Activated T-cell treated with anti-CD3 and anti-CD28 coated beads, Interleukin-2, amount 50 U/mL, for 72 hours (primary cell): ENCODE results near the gene PAX3. TPM values are rescaled to one million over a fixed set of nuclear protein-coding genes. Genes with fewer than 3 reads are reported as not detected.

Experiments used
- ATAC-seq, 2 donors: fragments of 150-1000 bp; cut with Tn5 transposase; replicated peaks in 1 of 2; 2 replicates each; pipeline ENCODE4 v1.10.0; 2021; ENCODE audit warnings: moderate library complexity in 2 of 2, mild to moderate bottlenecking in 1 of 2
- DNase-seq, 2 donors: peaks; one replicate each; pipeline ENCODE4 v3.0.0; 2021 to 2022; ENCODE audit warnings: mixed read lengths in 1 of 2
- H3K27ac Mint-ChIP-seq: one replicate; pipeline ENCODE4 v1.8.0; 2022; ENCODE audit warnings: mild to moderate bottlenecking, moderate library complexity, mixed read lengths
- H3K27me3 Mint-ChIP-seq: one replicate; pipeline ENCODE4 v1.8.0; 2022; ENCODE audit warnings: low read depth, mixed read lengths
- H3K36me3 Mint-ChIP-seq, 2 donors: one replicate each; pipeline ENCODE4 v1.8.0; 2022; ENCODE audit warnings: mixed read lengths in 2 of 2, mild to moderate bottlenecking in 1 of 2; ENCODE audit not compliant: insufficient read depth in 2 of 2
- H3K4me1 Mint-ChIP-seq: one replicate; pipeline ENCODE4 v1.8.0; 2022; ENCODE audit warnings: low read depth, mixed read lengths
- H3K4me3 Mint-ChIP-seq, 2 donors: one replicate each; pipeline ENCODE4 v1.8.0; 2022; ENCODE audit warnings: mild to moderate bottlenecking in 2 of 2, mixed read lengths in 2 of 2, moderate library complexity in 2 of 2
- H3K9me3 Mint-ChIP-seq, 2 donors: one replicate each; pipeline ENCODE4 v1.8.0; 2022; ENCODE audit warnings: mixed read lengths in 2 of 2
- total RNA-seq, 2 donors: library from RNA; stranded (reverse); gene quantifications; one replicate each; pipeline ENCODE4 v1.2.3, GENCODE V29; 2022

Gene PAX3
- total RNA-seq, 2 donors from 2014 or later: not detected

DNA sequence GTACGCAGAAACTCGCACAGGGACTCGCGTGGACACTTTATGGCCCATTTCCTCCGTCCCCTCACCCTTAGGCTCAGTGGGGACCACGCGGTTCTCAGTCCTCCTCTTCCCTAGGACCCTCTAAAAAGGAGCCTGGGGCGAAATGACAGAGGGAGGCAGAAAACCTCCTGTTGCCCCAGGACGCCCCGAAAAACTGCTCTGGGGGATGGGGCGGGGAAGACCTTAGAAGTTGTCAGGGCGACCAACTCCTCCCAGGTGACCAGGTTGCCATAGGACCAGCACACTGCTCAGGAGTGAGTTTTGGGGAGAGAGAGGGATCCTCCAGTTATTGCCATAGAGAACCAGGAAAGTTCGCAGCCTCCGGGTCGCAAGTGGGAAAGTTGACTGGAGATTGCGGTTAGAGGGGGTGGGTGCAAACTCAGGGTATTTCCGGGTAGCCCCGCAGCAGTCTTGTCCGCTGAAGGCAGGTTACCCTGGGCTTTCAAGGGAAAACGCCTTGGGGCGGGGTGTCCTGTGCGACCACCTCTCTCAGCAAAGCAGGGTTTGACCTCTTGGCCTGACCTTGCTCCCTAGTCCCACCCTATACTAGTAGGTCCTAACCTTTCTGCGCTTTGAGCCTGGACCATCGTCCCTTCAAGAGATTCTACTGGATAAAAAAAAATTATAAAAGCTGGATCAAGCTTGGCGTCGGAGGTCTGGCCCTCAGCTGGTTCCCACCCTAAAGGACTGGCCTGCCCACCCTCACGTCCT lies 7.8 kb upstream of the PAX3 start:
- H3K4me1 Mint-ChIP-seq: peaks cover 54% of the 10 kb centered on the region
- no peak overlapping the region for H3K27ac Mint-ChIP-seq
- peak overlapping the region; percentile 88 to 96 for H3K4me3 Mint-ChIP-seq
- peaks cover 99% of the 10 kb centered on the region for H3K27me3 Mint-ChIP-seq
- DNase-seq (no peak), ATAC-seq (no peak)
- H3K9me3 Mint-ChIP-seq: peaks cover 2% of the 10 kb centered on the region in 2 donors
- H3K36me3 Mint-ChIP-seq: peaks cover 7 to 12% of the 10 kb centered on the region in 2 donors

GRCh38 chr2:222305516-222306392 lies 7.0 kb upstream of the PAX3 start:
- Mint-ChIP-seq H3K9me3 (peaks cover 2% of the 10 kb centered on the region in 2 donors), H3K36me3 (peaks cover 7 to 12% of the 10 kb centered on the region in 2 donors), H3K27ac (peak overlapping the region; percentile 45), H3K27me3 (peaks cover 97% of the 10 kb centered on the region), H3K4me3 (peak overlapping the region; percentile 88 to 96), H3K4me1 (peaks cover 54% of the 10 kb centered on the region)
- ATAC-seq (peak; percentile 27 to 37), DNase-seq (no peak)

DNA sequence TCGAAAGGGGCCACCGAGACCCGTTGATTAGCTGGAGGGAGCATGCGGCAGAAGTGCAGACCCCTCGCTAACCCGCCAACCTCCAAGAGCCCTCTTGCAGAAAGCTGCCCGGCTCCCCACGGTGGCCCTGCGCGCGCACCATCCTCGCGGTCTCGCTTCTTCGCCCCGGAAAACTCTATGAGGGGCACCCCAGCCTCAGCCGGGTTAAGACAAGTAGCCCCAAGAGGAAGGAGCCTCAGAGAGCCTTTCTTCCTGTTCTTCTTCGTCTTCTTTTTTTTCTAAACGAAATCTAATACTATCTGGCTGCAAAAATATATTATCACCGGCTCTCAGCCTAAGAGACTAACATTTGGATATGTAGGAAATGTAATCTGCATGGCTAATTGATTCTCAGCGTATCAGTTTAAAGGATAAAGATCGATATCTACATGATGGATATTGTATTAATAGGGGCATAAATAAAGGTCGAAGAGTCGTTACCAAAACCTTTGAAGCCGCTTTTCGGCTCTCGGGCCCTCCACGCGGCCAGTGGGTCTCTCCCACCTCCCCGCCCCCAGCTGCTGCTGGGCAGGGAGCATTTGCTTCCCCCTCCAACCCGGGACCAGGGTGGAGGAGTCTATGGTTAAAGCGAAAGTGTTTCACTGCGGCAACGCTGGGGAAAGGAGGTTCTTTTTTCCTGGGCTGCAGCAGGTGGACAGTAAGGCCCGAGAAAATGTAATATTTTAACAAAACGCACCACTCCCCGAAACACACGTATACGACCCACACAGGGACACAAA lies 6.1 kb upstream of the PAX3 start:
- ATAC-seq (peak in 1 of 2 donors; percentile 22), DNase-seq (no peak)
- Mint-ChIP-seq H3K9me3 (peaks cover 2% of the 10 kb centered on the region in 2 donors), H3K4me3 (peak overlapping the region; percentile 88 to 96), H3K27me3 (peaks cover 97% of the 10 kb centered on the region), H3K36me3 (peaks cover 7 to 12% of the 10 kb centered on the region in 2 donors), H3K27ac (peak overlapping the region; percentile 89), H3K4me1 (peaks cover 54% of the 10 kb centered on the region)

DNA sequence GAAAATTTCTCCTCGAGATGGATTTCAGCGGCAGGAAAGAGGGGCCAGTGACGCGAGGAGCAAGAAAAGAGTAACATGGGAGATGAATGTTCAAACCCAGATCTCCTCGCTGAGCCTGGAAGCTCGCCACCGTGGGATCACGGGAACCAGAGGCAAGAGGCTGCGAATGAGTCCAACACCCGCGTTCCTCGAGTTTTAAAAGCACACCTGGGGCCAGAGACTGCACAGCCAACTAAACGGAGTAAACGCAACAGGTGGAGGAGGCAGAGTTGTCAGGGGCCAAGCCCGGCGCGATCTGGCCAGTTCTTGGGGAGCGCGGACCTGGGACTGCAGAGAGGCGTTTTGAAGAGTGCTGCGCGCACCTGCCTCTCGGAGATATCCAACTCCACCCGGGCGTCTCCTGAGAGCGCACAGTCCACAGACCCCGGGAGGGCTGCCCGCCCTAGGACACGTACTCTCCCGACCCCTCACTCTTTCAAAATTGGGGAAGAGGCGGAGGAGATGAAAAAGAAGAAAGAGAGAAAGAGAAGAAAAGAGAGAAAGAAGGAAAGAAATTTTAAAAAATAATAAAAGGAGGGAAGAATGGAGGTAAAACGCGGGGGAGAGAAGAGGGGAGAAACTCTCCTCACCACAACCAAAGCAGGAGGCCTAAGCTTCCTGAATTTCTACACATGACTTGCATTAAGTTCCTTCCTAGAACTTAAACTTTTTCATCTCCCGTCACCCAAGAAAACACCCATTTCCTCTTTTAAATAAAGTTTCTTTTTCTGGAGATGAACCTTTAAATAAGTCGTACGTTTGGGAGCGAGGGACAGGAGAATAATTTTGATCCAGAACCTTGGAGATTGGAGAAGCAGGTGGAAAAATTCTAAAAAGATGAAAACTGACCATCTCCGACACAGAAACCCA lies 5.3 kb upstream of the PAX3 start:
- H3K4me1 Mint-ChIP-seq: peaks cover 60% of the 10 kb centered on the region
- H3K4me3 Mint-ChIP-seq: peak overlapping the region; percentile 88 to 96
- peaks cover 97% of the 10 kb centered on the region for H3K27me3 Mint-ChIP-seq
- H3K36me3 Mint-ChIP-seq: peaks cover 10 to 16% of the 10 kb centered on the region in 2 donors
- ATAC-seq (no peak), DNase-seq (no peak)
- peaks cover 5% of the 10 kb centered on the region in 2 donors for H3K9me3 Mint-ChIP-seq
- peak overlapping the region; percentile 35 for H3K27ac Mint-ChIP-seq

DNA sequence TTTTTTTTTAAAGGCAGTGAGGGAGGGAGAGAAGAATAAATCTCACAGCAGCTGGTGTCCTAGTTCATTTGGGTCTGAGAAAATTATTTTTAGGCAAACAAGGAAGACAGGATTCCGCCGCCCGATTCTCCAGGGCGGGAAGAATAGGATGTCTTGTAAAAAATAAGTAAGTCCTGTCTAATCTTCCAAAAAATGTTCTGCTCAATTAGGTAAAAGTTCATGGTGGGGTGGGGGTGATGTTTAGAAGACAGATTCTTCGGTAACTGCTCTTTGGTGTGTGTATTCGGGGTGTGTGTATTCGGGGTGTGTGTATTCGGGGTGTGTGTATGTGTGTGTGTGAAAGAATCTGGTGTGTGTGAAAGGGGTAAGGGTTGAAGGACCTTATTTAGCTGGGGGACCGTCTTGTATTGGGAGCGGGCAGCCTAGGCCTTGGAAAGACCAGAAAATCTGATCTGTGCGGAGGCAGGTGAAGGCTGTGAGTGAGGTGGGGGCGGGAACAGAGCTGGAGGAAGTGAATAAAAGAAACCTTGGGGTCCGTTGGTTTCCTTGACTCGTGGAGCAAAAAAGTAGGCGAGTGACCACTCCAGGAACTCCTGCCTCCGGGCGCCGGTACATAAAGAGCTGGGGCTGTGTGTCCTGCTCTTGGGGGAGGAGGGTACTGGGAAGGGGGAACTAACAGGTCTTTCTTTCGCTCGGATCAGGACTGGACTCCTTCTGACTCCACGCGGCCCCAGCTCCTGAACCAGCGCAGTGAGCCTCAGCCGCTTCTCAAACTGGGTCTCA lies 4.4 kb upstream of the PAX3 start:
- H3K27ac Mint-ChIP-seq: peak overlapping the region; percentile 35
- H3K36me3 Mint-ChIP-seq: peaks cover 7 to 20% of the 10 kb centered on the region in 2 donors
- H3K9me3 Mint-ChIP-seq: peaks cover 4 to 6% of the 10 kb centered on the region in 2 donors
- H3K4me3 Mint-ChIP-seq: peak overlapping the region; percentile 25 to 61
- peaks cover 63% of the 10 kb centered on the region for H3K4me1 Mint-ChIP-seq
- peaks cover 97% of the 10 kb centered on the region for H3K27me3 Mint-ChIP-seq
- DNase-seq: no peak
- no peak for ATAC-seq

DNA sequence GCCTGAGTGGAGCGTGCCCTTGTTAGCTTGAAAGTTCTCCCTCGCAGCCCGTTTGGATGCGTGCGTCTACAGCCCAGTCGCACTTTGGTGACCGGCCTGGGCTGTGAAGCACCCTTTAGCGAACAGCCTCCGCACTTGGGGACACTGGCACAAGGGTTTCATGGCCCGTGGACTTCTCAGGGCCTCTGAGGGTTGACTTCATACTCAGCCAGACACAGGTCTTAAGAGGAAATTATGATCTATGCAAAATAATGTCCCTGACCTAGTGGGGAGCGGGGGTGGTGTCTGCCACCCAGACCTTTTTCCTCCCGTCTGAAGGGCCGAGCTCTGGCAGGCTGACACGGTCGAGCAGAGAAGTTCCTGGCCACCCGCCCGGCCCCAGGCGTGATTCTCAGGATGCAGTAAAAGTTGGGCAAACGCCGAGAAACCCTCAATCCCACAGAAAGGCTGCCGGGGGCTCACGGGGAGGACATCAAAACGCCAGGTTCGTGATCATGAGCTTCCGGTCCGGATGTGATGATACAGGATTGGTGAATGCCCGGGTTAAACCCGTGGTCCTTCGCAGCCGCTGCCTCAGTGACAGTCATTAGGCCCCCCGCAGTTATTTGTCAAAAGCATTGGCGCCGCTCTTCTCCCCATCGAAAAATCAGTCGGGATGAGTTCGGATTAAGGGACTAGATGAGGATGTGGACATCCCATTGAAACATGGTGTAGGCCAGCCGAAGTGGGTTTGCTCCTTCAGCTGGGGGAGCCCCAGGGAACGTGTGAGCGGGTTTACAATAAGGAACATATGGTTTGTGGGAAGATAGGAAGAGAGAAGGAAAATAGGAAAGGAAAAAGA lies 3.6 kb upstream of the PAX3 start:
- Mint-ChIP-seq H3K36me3 (peaks cover 10 to 22% of the 10 kb centered on the region in 2 donors), H3K4me1 (peaks cover 59% of the 10 kb centered on the region)

GRCh38 chr2:222301796-222302118 lies 3.0 kb upstream of the PAX3 start:
- peaks cover 59% of the 10 kb centered on the region for H3K4me1 Mint-ChIP-seq
- peaks cover 97% of the 10 kb centered on the region for H3K27me3 Mint-ChIP-seq
- peaks cover 10 to 20% of the 10 kb centered on the region in 2 donors for H3K36me3 Mint-ChIP-seq
- ATAC-seq: no peak
- H3K4me3 Mint-ChIP-seq: no peak overlapping the region
- H3K9me3 Mint-ChIP-seq: peaks cover 4 to 6% of the 10 kb centered on the region in 2 donors
- DNase-seq: no peak
- H3K27ac Mint-ChIP-seq: no peak overlapping the region

More for the DNA sequence above, 3.6 kb upstream of the PAX3 start:
- H3K27me3 Mint-ChIP-seq: peaks cover 97% of the 10 kb centered on the region
- H3K4me3 Mint-ChIP-seq: peak overlapping the region; percentile 25 to 39
- no peak for ATAC-seq
- H3K27ac Mint-ChIP-seq: peak overlapping the region; percentile 61
- no peak for DNase-seq
- peaks cover 4 to 6% of the 10 kb centered on the region in 2 donors for H3K9me3 Mint-ChIP-seq

GRCh38 chr2:222301053-222301795 lies 2.4 kb upstream of the PAX3 start:
- H3K27me3 Mint-ChIP-seq: peaks cover 97% of the 10 kb centered on the region
- no peak overlapping the region for H3K4me3 Mint-ChIP-seq
- DNase-seq (no peak), ATAC-seq (no peak)
- H3K36me3 Mint-ChIP-seq: peaks cover 10 to 20% of the 10 kb centered on the region in 2 donors
- H3K4me1 Mint-ChIP-seq: peaks cover 59% of the 10 kb centered on the region
- H3K27ac Mint-ChIP-seq: no peak overlapping the region
- H3K9me3 Mint-ChIP-seq: peaks cover 4 to 6% of the 10 kb centered on the region in 2 donors

DNA sequence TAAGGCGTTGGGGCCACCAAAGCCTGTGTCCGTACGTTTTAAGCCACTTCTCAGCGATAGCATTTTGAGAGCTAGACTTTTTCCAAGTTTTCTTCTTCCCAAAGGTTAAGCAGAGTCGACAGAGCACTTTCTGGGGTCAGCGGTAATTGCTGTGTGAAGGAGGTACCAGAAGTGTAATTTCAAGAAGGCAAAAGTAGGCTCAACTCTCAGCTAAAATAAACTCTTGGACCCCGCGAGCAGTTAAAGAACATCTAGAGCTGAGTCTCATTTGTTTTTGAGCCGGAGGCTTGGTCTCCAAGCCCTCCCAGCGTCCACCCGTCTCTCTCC lies 1.9 kb upstream of the PAX3 start:
- Mint-ChIP-seq H3K4me1 (peaks cover 60% of the 10 kb centered on the region), H3K36me3 (peaks cover 10 to 20% of the 10 kb centered on the region in 2 donors), H3K27me3 (peaks cover 98% of the 10 kb centered on the region), H3K4me3 (no peak overlapping the region), H3K9me3 (peaks cover 4 to 6% of the 10 kb centered on the region in 2 donors), H3K27ac (peak overlapping the region; percentile 42)
- DNase-seq: no peak
- no peak for ATAC-seq

- H3K27me3 Mint-ChIP-seq: peaks cover 98% of the 10 kb centered on the region
- H3K27ac Mint-ChIP-seq: peak overlapping the region; percentile 42
- peak overlapping the region in 1 of 2 donors; percentile 33 for H3K4me3 Mint-ChIP-seq
- peaks cover 4 to 6% of the 10 kb centered on the region in 2 donors for H3K9me3 Mint-ChIP-seq
- H3K4me1 Mint-ChIP-seq: peaks cover 60% of the 10 kb centered on the region
- H3K36me3 Mint-ChIP-seq: peaks cover 10 to 20% of the 10 kb centered on the region in 2 donors
- no peak for DNase-seq
- ATAC-seq: no peak
Measured at GRCh38 chr2:222299906-222300725, 1.3 kb upstream of the PAX3 start.
